Measurements from ENCODE around the gene STXBP2.

STXBP2 gene

DNA sequence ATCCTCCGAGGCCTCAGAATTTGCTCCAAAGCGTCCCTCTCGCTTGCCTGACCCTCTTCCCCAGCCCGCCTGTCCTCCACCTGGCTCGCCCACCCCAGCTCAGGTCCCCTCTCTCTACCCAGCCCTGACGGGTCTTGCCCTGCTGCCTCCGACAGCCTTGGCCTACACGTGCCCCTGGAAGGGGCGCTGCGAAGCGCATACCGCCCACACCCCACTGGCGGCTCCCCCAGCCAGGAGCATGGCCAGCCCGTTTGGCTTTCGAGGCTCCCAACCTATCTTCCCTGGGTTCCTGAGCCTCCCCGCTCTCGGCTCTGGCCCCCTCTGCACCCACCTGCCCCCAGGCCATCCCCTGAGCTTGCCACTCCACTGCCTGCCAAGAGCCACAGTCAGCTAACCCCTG is 12.1 kb upstream of the STXBP2 start:
- Histone ChIP-seq H2AFZ (ENCODE audit: low read depth, low read length) (no peak overlapping the region), H3K4me3 (ENCODE audit: low read depth in 1 of 2, low read length in 2 of 2) (no peak overlapping the region), H3K4me2 (ENCODE audit: insufficient read depth, low read length) (no peak overlapping the region), H3K4me1 (ENCODE audit: insufficient read depth, low read length) (peaks cover 25% of the 10 kb centered on the region), H3K27ac (ENCODE audit: low read length) (no peak overlapping the region), H3K27me3 (ENCODE audit: insufficient read depth, low read length, poor library complexity) (no peaks in the 10 kb centered on the region), H3K36me3 (ENCODE audit: insufficient read depth, low read length) (peaks cover 77% of the 10 kb centered on the region), H4K20me1 (ENCODE audit: insufficient read depth, low read length) (peaks cover 52% of the 10 kb centered on the region), H3K9ac (ENCODE audit: low read depth, low read length) (no peak overlapping the region), H3K79me2 (ENCODE audit: insufficient read depth, low read length) (peaks cover 41% of the 10 kb centered on the region), H3K9me3 (ENCODE audit: insufficient read depth, low read length, severe bottlenecking) (no peaks in the 10 kb centered on the region)
- TF ChIP-seq EZH2 (IDR thresholded peaks at IDR 0.05; ENCODE audit: borderline replicate concordance, low read depth, low read length, severe bottlenecking), result no peak
- no peak for TF ChIP-seq CTCF (IDR thresholded peaks at IDR 0.05; ENCODE audit: borderline replicate concordance, extremely low read depth, low read length, poor library complexity, severe bottlenecking)
- ATAC-seq (ENCODE audit: insufficient read depth, low read depth) (no peak), DNase-seq (no peak)

DNA sequence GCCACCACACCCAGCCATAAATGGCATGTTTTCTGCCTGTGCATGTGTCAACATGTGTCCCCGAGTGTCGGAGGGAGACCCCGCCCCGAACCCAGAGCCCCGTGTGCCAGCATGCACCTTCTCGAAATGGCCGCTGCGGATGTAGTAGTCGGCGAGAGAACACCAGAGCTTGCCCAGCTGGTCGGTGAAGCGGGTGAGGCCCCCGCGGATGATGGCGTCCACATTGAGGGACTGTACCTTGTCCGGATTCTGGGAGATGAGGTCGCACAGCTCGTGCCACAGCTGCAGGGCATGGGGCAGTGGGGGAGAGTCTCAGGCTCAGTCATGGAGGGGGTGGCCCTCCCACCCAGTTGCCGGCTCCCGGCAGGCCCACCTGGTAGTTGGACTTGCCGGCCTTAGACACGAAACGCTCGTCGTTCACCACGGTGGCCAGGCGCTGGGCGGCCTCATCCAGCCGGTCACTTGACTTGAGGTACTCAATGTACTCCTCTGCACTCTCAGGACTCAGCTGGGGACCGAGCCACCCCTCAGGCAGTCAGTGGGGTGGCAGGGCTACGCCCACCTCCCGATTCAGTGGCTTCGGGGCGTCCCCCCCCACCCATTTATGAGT is 11.0 kb upstream of the STXBP2 start:
- TF ChIP-seq CTCF (IDR thresholded peaks at IDR 0.05; ENCODE audit: borderline replicate concordance, extremely low read depth, low read length, poor library complexity, severe bottlenecking) (no peak), EZH2 (IDR thresholded peaks at IDR 0.05; ENCODE audit: borderline replicate concordance, low read depth, low read length, severe bottlenecking) (no peak)
- H3K4me2 ChIP-seq (ENCODE audit: insufficient read depth, low read length), result no peak overlapping the region

GRCh38 chr19:7627166-7627565 is 9.7 kb upstream of the STXBP2 start:
- no peaks in the 10 kb centered on the region for H3K27me3 ChIP-seq (ENCODE audit: insufficient read depth, low read length, poor library complexity)
- H3K4me2 ChIP-seq (ENCODE audit: insufficient read depth, low read length), result peak overlapping the region; percentile 96; the same call in 1 of the 2 replicates
- peaks cover 52% of the 10 kb centered on the region for H4K20me1 ChIP-seq (ENCODE audit: insufficient read depth, low read length)
- no peak overlapping the region for H2AFZ ChIP-seq (ENCODE audit: low read depth, low read length)
- no peak overlapping the region for H3K4me3 ChIP-seq (ENCODE audit: low read depth in 1 of 2, low read length in 2 of 2)
- no peak overlapping the region for H3K9ac ChIP-seq (ENCODE audit: low read depth, low read length)
- peaks cover 43% of the 10 kb centered on the region for H3K4me1 ChIP-seq (ENCODE audit: insufficient read depth, low read length)
- H3K79me2 ChIP-seq (ENCODE audit: insufficient read depth, low read length), result peaks cover 62% of the 10 kb centered on the region
- ATAC-seq (ENCODE audit: insufficient read depth, low read depth), result no peak
- peaks cover 61% of the 10 kb centered on the region for H3K36me3 ChIP-seq (ENCODE audit: insufficient read depth, low read length)
- no peak overlapping the region for H3K27ac ChIP-seq (ENCODE audit: low read length)
- no peak for DNase-seq
- TF ChIP-seq CTCF (IDR thresholded peaks at IDR 0.05; ENCODE audit: borderline replicate concordance, extremely low read depth, low read length, poor library complexity, severe bottlenecking) (no peak), EZH2 (IDR thresholded peaks at IDR 0.05; ENCODE audit: borderline replicate concordance, low read depth, low read length, severe bottlenecking) (no peak)
- H3K9me3 ChIP-seq (ENCODE audit: insufficient read depth, low read length, severe bottlenecking), result no peaks in the 10 kb centered on the region

More for the DNA sequence above, 11.0 kb upstream of the STXBP2 start:
- H3K9ac ChIP-seq (ENCODE audit: low read depth, low read length), result no peak overlapping the region
- peaks cover 52% of the 10 kb centered on the region for H3K79me2 ChIP-seq (ENCODE audit: insufficient read depth, low read length)
- peaks cover 67% of the 10 kb centered on the region for H3K36me3 ChIP-seq (ENCODE audit: insufficient read depth, low read length)
- H2AFZ ChIP-seq (ENCODE audit: low read depth, low read length), result no peak overlapping the region
- ATAC-seq (ENCODE audit: insufficient read depth, low read depth) (no peak), DNase-seq (no peak)
- peaks cover 48% of the 10 kb centered on the region for H4K20me1 ChIP-seq (ENCODE audit: insufficient read depth, low read length)
- H3K9me3 ChIP-seq (ENCODE audit: insufficient read depth, low read length, severe bottlenecking), result no peaks in the 10 kb centered on the region
- H3K27ac ChIP-seq (ENCODE audit: low read length), result no peak overlapping the region
- H3K4me3 ChIP-seq (ENCODE audit: low read depth in 1 of 2, low read length in 2 of 2), result no peak overlapping the region
- H3K4me1 ChIP-seq (ENCODE audit: insufficient read depth, low read length), result peaks cover 33% of the 10 kb centered on the region
- no peaks in the 10 kb centered on the region for H3K27me3 ChIP-seq (ENCODE audit: insufficient read depth, low read length, poor library complexity)

Data from DND-41 (cell line).